ENCODE results near the gene LRFN3.
A peak's percentile ranks its signal among the peaks of the same experiment; 100 is the strongest.

The LRFN3 gene

GRCh38 chr19:35990771-35991730 lies 54.9 kb downstream of the LRFN3 start:
- H3K27ac ChIP-seq = no peak overlapping the region
- no peak overlapping the region for H2AFZ ChIP-seq
- no peaks in the 10 kb centered on the region for H3K27me3 ChIP-seq (ENCODE audit: control insufficient read depth, insufficient read depth, low read length)
- no peaks in the 10 kb centered on the region for H3K36me3 ChIP-seq (ENCODE audit: control insufficient read depth, insufficient read depth, low read length)
- H3K4me1 ChIP-seq = peaks cover 2% of the 10 kb centered on the region
- H3K4me3 ChIP-seq (ENCODE audit: low read depth, low read length) = no peak overlapping the region
- no peaks in the 10 kb centered on the region for H3K9me3 ChIP-seq (ENCODE audit: control insufficient read depth, low read length)
- TF ChIP-seq CTCF (IDR thresholded peaks at IDR 0.05) = no peak
- H3K9ac ChIP-seq = no peak overlapping the region
- peaks cover 11% of the 10 kb centered on the region for H3K79me2 ChIP-seq
- H3K4me2 ChIP-seq (ENCODE audit: low read length) = no peak overlapping the region

GRCh38 chr19:35991731-35992450 lies 55.7 kb downstream of the LRFN3 start:
- Histone ChIP-seq H3K9me3 (ENCODE audit: control insufficient read depth, low read length) (no peaks in the 10 kb centered on the region), H3K4me1 (peaks cover 8% of the 10 kb centered on the region), H3K36me3 (ENCODE audit: control insufficient read depth, insufficient read depth, low read length) (no peaks in the 10 kb centered on the region), H3K4me2 (ENCODE audit: low read length) (no peak overlapping the region), H3K4me3 (ENCODE audit: low read depth, low read length) (no peak overlapping the region), H2AFZ (no peak overlapping the region), H3K27ac (no peak overlapping the region), H3K27me3 (ENCODE audit: control insufficient read depth, insufficient read depth, low read length) (no peaks in the 10 kb centered on the region), H3K9ac (no peak overlapping the region), H3K79me2 (peaks cover 18% of the 10 kb centered on the region)
- no peak for TF ChIP-seq CTCF (IDR thresholded peaks at IDR 0.05)

- Histone ChIP-seq H3K4me2 (ENCODE audit: low read length) (no peak overlapping the region), H3K4me3 (ENCODE audit: low read depth, low read length) (no peak overlapping the region), H3K9ac (no peak overlapping the region), H3K9me3 (ENCODE audit: control insufficient read depth, low read length) (no peaks in the 10 kb centered on the region), H3K27ac (no peak overlapping the region), H3K36me3 (ENCODE audit: control insufficient read depth, insufficient read depth, low read length) (no peaks in the 10 kb centered on the region), H3K27me3 (ENCODE audit: control insufficient read depth, insufficient read depth, low read length) (no peaks in the 10 kb centered on the region), H3K79me2 (peaks cover 18% of the 10 kb centered on the region), H2AFZ (no peak overlapping the region), H3K4me1 (peaks cover 8% of the 10 kb centered on the region)
- TF ChIP-seq CTCF (IDR thresholded peaks at IDR 0.05) = no peak
Measured at GRCh38 chr19:35992907-35993765, 57.0 kb downstream of the LRFN3 start.

GRCh38 chr19:35993923-35994598 lies 57.9 kb downstream of the LRFN3 start:
- H2AFZ ChIP-seq = peak overlapping the region; percentile 84
- H3K4me3 ChIP-seq (ENCODE audit: low read depth, low read length) = no peak overlapping the region
- no peak overlapping the region for H3K9ac ChIP-seq
- peaks cover 11% of the 10 kb centered on the region for H3K4me1 ChIP-seq
- H3K4me2 ChIP-seq (ENCODE audit: low read length) = peak overlapping the region; percentile 31
- no peak for TF ChIP-seq CTCF (IDR thresholded peaks at IDR 0.05)
- H3K27me3 ChIP-seq (ENCODE audit: control insufficient read depth, insufficient read depth, low read length) = no peaks in the 10 kb centered on the region
- no peaks in the 10 kb centered on the region for H3K9me3 ChIP-seq (ENCODE audit: control insufficient read depth, low read length)
- H3K79me2 ChIP-seq = peaks cover 18% of the 10 kb centered on the region
- no peaks in the 10 kb centered on the region for H3K36me3 ChIP-seq (ENCODE audit: control insufficient read depth, insufficient read depth, low read length)
- H3K27ac ChIP-seq = no peak overlapping the region

Measured in parathyroid adenoma (tissue), 2 donors.